HFF-Myc (cell line): ENCODE results near the gene PAGR1.
A peak's percentile ranks its signal among the peaks of the same experiment; 100 is the strongest.

Source experiments
- DNase-seq: peaks from one replicate; pipeline ENCODE4 v3.0.0-alpha.2; 2011; ENCODE audit warnings: low read depth; ENCODE audit errors: extremely low read depth
- H3K4me3 ChIP-seq: replicated peaks from 2 replicates; pipeline ENCODE4 v1.5.1; 2011; ENCODE audit warnings: low read depth, mild to moderate bottlenecking, control low read depth, low read length
- TF ChIP-seq, protein P1 (sequence below): IDR thresholded peaks from 2 replicates; pipeline ENCODE4 v1.5.1; 2012; ENCODE audit warnings: mild to moderate bottlenecking, low read depth, low read length, control low read depth; ENCODE audit errors: missing control alignments

The PAGR1 gene

GRCh38 chr16:29811170-29811895 is 4.6 kb upstream of the PAGR1 start:
- peak overlapping the region; percentile 74 for H3K4me3 ChIP-seq
- peak; percentile 92 for DNase-seq
- TF ChIP-seq, protein P1, sequence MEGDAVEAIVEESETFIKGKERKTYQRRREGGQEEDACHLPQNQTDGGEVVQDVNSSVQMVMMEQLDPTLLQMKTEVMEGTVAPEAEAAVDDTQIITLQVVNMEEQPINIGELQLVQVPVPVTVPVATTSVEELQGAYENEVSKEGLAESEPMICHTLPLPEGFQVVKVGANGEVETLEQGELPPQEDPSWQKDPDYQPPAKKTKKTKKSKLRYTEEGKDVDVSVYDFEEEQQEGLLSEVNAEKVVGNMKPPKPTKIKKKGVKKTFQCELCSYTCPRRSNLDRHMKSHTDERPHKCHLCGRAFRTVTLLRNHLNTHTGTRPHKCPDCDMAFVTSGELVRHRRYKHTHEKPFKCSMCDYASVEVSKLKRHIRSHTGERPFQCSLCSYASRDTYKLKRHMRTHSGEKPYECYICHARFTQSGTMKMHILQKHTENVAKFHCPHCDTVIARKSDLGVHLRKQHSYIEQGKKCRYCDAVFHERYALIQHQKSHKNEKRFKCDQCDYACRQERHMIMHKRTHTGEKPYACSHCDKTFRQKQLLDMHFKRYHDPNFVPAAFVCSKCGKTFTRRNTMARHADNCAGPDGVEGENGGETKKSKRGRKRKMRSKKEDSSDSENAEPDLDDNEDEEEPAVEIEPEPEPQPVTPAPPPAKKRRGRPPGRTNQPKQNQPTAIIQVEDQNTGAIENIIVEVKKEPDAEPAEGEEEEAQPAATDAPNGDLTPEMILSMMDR: no peak

DNA sequence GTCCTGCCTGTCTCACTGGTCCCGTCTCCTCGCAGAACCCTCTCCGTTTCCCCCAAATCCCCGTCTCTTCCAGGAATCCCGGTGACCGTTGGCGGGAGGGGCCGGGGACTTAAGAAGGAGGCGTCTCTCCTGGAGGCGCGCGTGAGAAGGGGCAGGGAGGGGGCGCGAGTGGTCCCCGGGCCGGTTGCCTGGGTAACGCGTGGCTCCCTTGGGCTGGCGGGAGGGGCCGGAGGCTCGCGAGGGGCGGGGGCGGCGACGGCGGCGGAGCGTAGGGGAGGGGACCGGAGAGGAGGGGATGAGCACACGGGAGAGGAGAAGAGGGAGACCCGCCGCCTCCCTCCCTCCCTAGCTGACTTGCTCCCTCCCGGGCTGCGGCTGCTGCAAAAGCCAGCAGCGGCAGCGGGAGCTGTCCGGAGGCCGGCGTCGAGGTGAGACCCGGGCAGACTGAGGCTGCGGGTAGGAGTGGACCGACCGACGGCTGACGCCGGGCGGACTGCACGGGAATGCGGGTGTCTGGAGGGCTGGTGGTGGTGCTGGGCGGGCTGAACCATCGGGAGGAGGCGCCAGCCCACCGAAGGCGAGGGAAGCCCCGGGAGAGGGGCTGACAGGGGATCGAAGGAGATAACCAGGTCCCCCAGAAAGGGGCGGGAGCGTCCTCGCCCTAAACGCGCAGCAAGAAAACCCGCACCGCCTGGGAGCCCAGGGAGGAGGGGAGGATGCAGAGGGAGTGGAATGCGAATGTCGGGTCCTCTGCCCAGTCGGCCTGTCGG is 3.9 kb upstream of the PAGR1 start, which contains the start of gene PRRT2:
PRRT2 (plus strand) TSS at position 298 of the 770 bp plus-strand sequence. CDS start 862 bp downstream, outside the sequence.
- DNase-seq: no peak
- peak within 1 kb of the TSS; percentile 74 for H3K4me3 ChIP-seq
- TF ChIP-seq, protein P1: no peak

- TF ChIP-seq, protein P1: no peak
- DNase-seq: no peak
- peak overlapping the region; percentile 74 for H3K4me3 ChIP-seq
These were observed 3.0 kb upstream of the PAGR1 start for GRCh38 chr16:29812754-29813643.

GRCh38 chr16:29813644-29814562 is 2.0 kb upstream of the PAGR1 start:
- TF ChIP-seq, protein P1: no peak
- DNase-seq: no peak
- H3K4me3 ChIP-seq: no peak overlapping the region

- TF ChIP-seq, protein P1: no peak
- no peak for DNase-seq
- peak overlapping the region; percentile 87 for H3K4me3 ChIP-seq
These were observed 1.4 kb upstream of the PAGR1 start for GRCh38 chr16:29814592-29814991.
